CD1c-positive myeloid dendritic cell (primary cell): ENCODE measurements around the gene MITF.
A peak's percentile ranks its signal among the peaks of the same experiment; 100 is the strongest.

Experiments used
- DNase-seq: peaks from one replicate; pipeline ENCODE4 v3.0.0-alpha.2; 2016; ENCODE audit errors: extremely low spot score

The MITF gene

GRCh38 chr3:69838217-69838616 lies 99.0 kb downstream of the MITF start:
- DNase-seq, result peak; percentile 39

DNA sequence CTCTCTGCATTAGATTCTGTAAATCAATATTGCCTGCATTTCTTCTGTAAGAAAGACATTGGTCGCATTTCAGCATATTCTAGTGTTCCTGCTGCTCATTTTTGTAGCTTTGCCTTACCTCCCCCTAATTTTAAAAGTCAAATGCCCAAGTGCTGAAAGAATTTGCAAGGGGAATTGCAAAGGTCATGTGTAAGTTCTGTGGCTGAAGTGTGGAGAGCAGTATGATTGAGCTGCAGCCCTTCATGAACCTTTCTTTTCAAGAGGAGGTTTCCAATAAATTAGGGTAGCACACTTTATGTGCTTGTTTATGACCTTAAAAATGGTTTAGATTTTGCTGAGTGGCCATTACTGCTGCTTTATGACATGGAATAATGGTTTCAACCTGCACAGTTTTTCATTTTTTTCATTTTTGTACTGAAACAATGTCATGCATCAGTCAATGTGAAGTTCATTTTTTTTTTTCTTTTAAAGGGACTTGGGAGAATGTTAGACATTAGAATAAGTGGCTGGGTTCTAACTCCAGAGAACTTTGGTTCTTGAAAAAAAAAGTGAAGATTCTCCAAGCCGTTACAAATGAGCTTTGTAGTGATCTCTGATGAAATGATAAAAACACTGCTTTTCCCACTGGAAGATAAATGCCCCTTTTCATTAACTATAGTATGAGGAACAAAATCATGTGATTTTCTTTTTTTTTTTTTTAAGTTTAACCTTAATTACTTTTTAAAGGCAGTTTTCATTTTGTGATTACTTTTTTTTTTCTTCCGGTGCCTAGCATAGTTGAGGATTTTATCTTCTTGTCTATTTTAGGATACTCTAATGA lies 99.6 kb downstream of the MITF start:
- no peak for DNase-seq

GRCh38 chr3:69842351-69842750 lies 103.1 kb downstream of the MITF start:
- no peak for DNase-seq

GRCh38 chr3:69842789-69843188 lies 103.5 kb downstream of the MITF start:
- no peak for DNase-seq

DNA sequence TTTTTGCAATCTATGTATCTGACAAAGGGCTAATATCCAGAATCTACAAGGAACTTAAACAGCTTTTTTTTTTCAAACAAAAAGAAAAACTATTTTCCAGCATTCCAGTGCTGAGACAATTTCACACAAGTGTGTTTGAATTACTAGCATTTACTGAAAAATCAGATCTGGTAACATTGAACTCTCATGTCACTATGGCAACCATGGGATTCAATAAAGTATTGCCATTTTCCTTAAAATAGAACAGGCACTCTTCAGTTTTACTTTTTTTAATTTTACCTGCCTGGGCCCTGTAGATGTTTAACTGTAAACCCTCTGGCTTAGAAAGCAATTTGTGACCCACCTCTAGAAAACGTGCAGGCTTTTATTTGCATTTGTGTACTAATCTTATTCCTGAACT lies 105.4 kb downstream of the MITF start:
- DNase-seq, result no peak

GRCh38 chr3:69847303-69847702 lies 108.0 kb downstream of the MITF start:
- DNase-seq, result no peak

DNA sequence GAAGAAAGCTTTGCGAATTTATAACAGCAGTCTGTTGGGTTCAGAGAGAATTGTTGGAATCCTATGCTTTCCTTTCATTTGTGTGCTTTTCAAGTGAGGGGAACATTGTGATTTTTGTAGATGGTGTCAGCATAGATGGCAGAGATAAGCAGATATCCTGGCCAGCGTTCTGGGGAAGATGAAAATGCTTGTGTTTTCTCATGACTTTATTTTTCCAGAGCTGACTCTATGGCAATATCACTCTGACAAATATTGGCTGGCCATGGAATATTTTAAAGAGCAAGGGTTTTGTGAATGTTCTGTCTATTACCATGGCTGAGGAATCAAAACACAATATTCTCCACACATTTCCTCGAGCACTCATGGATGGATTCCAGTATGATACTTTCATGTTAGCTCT lies 108.8 kb downstream of the MITF start:
- DNase-seq, result no peak

DNA sequence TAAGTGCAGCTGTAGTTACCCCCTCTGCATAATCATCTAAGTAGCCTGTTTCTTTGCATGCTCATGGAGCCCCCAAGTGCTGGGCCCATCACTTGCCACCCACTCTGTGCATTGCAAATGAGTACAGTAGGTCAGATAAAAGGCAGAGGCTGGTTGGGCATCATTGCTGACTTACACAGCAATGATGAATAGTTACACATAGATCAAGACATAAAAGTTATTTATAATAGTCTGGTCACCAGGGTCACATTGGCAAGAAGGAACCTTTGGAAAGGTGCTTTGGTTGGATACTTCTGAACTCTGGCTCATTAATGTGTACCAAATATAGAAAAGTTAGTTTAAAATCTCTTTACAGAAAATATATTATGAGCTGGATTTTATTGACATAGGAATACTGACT lies 111.6 kb downstream of the MITF start:
- DNase-seq, result no peak

- DNase-seq, result no peak
Observed at GRCh38 chr3:69853027-69853426, 113.8 kb downstream of the MITF start.

DNA sequence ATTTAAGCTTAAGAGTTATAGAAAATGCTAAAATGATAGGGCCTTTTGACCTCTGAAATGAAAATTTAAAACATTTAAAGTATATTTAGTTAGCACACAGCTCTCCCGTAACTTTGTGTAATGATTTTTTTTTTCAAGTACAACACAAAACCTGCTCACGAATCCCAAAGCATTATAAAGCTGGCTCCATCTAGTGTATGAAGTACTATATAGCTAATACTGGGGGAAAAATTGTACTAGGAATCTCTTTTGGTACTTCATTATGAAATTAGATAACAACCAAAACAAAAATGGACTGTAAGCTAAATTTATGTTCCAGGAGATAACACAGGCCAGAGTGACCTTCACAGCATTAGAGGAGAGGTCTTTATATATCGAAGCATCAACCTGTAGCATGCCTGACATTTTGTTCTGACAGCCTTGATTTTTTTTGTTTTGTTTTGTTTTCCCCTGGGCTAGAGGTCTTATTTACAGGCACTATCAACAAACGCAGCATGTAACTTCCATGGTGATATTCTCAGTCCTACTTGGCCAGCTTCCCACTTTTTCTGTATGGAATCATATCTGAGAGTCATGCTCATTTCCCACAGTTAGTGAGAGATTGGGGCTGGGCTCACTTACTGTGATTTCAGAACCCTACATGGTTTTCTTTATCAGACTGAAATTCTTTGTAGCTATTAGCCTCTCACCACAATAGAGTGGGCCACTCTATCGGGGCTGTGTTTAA lies 116.3 kb downstream of the MITF start:
- DNase-seq, result no peak

GRCh38 chr3:69856965-69857705 lies 117.9 kb downstream of the MITF start:
- DNase-seq, result peak; percentile 25

DNA sequence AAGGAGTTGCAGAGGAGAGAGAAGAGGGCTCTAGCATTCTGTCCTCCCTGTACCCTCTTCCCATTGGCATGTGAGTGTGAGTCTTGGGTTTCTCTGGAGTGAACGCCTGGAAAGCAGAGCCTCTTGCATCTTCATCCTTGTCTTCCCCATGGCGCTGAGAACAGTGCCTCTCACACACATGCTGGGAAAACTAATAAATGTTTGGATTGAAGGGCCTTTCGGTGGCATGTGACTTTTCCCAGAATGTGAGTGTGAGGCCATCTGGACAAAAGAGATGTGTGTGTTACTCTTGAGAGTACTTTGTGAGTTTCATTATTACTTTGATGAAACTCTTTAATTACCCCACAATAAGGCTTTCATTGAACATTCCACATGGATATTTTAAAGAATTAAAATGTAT lies 122.3 kb downstream of the MITF start:
- no peak for DNase-seq

GRCh38 chr3:69864141-69864540 lies 124.9 kb downstream of the MITF start:
- no peak for DNase-seq

- no peak for DNase-seq
Observed at GRCh38 chr3:69864766-69865165, 125.5 kb downstream of the MITF start.

GRCh38 chr3:69865925-69866679 lies 126.8 kb downstream of the MITF start:
- DNase-seq, result no peak

GRCh38 chr3:69866988-69867720 lies 127.9 kb downstream of the MITF start:
- DNase-seq, result no peak

DNA sequence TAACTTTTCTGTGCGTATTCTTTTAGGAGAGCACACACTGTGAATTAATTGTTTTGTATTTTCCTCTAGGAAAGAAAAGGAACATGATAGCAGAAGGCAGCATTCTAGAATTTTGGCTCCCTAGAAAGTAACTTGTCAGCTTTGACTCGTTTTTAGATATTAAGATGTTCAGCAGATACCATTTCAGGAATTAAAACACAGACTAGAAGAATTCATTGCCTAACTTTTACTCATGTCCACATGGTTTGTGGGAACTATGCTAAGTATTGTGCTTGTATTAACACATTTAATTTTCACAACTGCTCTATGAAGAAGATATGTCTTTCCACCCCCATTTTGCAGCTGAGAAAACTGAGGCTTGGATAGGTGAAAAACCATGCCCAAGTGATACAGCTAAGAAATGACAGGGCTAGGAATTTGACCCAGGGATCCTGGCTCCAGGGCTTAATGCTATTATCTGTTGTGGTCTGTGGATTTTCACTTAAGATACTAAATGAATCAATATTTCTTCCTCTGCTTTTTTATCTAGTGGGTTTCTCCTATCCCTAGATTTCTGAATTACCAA lies 128.8 kb downstream of the MITF start:
- DNase-seq, result no peak

DNA sequence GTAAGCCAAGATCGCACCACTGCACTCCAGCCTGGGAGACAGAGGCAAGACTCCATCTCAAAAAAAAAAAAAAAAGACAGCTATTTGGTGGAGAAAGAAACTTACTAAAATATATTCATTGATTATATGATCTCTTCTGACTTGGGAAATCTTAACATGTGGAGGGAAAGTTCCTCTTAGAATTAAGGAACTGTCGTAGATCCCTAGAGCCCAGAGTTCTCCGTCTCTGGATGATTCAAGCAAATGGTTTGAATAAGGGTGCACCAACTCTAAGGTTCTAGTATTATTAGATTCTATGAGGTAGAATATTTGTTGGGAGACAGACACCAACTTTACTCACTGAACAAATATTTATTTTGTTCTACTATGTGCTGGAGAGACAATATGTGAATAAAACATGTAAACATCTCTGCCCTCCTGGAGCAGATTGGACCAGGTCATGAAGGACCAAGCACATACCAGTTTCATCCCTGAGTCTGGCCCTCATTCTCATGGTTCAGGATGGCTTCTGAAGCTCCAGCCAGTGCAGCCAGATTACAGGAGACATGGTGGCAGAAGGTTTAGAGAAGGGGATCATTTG lies 129.7 kb downstream of the MITF start:
- DNase-seq, result peak; percentile 28

- DNase-seq, result no peak
Observed at GRCh38 chr3:69869643-69870042, 130.4 kb downstream of the MITF start.

DNA sequence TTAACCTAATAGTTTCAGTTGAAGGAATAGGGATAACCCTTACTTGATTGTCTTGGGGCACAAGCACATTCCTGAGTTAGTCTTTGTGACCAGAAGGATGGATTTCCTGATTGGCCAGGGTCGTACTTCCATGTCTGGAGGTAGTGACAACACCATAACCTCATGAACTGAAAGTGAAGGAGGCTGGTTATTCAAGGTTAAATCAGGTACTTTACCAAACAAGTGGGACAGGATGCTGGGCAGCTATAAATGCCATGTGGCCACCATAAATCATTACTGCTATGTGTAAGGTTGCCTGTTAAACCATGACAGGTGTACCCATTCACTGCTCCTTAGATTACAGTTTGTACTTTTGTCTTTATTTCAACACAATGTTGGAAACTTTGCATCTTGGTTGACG lies 132.0 kb downstream of the MITF start:
- no peak for DNase-seq
